ENCODE data around the gene ZNF121. TPM values are rescaled to one million over a fixed set of nuclear protein-coding genes. Genes with fewer than 3 reads are reported as not detected.
A peak's percentile ranks its signal among the peaks of the same experiment; 100 is the strongest.
"Not testable (repeated sequence)": the region's sequence is repeated elsewhere in the genome, so short reads cannot be mapped to it uniquely, and the experiment has no call there.

The ZNF121 gene
- total RNA-seq: 10 to 100 TPM; 62.7 to 68.8 TPM

DNA sequence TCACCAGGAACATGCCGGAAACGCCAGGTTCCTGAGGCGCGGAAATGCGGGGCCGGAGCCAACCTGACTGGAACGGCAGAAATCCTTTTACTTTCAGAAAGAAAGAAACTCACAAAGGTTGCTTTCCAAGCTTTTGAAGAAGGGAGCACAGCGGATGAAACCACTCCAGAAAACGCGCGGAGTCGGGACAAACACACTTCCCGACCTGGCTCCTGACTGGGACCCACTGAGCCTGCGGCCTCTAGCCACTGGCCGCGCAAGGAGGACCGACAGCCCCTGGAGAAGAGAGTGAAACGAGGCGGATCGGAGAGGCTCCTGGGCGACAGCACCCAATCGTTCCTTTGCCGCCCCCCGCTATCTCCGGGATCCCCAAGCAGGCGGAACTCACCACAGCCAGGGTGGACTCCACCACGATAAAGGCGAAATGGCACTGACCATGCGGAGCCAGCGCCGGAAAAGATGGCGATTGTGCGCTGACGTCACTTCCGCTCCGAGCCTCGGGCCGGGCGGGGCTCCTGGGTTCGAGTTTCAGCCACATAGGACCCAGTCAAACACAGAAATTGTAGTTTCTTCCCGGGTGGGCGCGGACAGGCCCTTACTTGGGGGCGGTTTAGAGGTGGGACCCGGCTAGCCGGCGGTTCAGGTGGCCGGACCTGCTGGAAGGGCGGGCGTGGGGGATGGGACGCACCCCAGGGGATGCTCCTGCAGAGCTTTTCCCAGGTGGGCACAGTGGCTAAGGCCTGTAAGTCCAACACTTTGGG, at the start of gene ZNF121:
ZNF121 (minus strand) TSS at position 432 of the 761 bp plus-strand sequence. CDS start 16,407 bp downstream, outside the sequence.
- peak; percentile 83 for ATAC-seq (replicated peaks)
- H3K9me3 Mint-ChIP-seq: no peaks in the 10 kb centered on the region

DNA sequence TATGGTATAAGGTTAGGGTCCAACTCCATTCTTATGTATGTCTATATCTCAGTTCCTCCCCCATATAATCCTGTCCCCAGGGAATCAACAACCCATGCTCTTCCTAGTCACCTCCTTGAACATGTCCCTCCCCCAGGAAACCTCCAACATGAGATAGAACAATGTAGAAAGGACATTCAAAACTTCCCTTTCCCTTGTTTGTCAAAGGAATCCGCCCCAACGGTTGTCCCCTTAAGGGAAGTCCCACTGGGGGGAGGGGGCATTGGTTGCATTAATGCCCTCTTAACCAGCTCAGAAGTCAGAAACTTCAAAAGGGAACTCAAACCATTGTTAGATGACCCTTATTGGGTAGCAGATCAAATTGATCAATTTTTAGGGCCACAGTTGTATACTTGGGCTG, 43.6 kb upstream of the ZNF121 start:
- no peaks in the 10 kb centered on the region for H3K9me3 Mint-ChIP-seq
- peaks cover 6% of the 10 kb centered on the region for H3K4me1 Mint-ChIP-seq
- no peak overlapping the region for H3K4me3 Mint-ChIP-seq
- no peak for ATAC-seq (replicated peaks)
- H3K27ac Mint-ChIP-seq: peak overlapping the region; percentile 19
- no peaks in the 10 kb centered on the region for H3K27me3 Mint-ChIP-seq
- H3K36me3 Mint-ChIP-seq (ENCODE audit: low read depth): peaks cover 8% of the 10 kb centered on the region

More for the DNA sequence above, at the start of gene ZNF121:
- Mint-ChIP-seq H3K27me3 (peaks cover 2% of the 10 kb centered on the region), H3K4me3 (peak within 1 kb of the TSS; percentile 92), H3K36me3 (ENCODE audit: low read depth) (peaks cover 49% of the 10 kb centered on the region), H3K27ac (peak within 1 kb of the TSS; percentile 96), H3K4me1 (peaks cover 22% of the 10 kb centered on the region)

DNA sequence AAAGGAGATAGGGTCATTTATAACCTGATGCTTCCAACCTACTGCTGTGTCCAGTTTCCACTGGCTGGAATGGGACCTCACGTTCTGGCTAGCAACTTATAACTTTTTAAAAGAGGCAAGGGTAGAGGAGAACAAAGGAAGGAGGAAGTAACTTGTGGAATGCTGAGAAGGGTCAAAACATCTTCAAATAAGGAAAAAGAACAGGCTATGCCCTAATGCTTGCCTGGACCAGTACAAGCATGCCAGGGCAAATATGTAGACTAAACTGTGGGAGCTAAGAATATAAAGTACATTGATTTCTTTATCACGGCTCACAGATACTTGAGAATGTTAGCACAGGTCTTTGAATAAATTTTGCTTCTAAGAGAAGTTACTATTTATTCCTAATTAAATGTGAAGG, 38.2 kb upstream of the ZNF121 start:
- no peak for ATAC-seq (replicated peaks)
- no peaks in the 10 kb centered on the region for H3K9me3 Mint-ChIP-seq
- peaks cover 14% of the 10 kb centered on the region for H3K4me1 Mint-ChIP-seq
- H3K27me3 Mint-ChIP-seq: no peaks in the 10 kb centered on the region
- H3K4me3 Mint-ChIP-seq: peak overlapping the region; percentile 100
- H3K36me3 Mint-ChIP-seq (ENCODE audit: low read depth): peaks cover 38% of the 10 kb centered on the region
- peak overlapping the region; percentile 100 for H3K27ac Mint-ChIP-seq

DNA sequence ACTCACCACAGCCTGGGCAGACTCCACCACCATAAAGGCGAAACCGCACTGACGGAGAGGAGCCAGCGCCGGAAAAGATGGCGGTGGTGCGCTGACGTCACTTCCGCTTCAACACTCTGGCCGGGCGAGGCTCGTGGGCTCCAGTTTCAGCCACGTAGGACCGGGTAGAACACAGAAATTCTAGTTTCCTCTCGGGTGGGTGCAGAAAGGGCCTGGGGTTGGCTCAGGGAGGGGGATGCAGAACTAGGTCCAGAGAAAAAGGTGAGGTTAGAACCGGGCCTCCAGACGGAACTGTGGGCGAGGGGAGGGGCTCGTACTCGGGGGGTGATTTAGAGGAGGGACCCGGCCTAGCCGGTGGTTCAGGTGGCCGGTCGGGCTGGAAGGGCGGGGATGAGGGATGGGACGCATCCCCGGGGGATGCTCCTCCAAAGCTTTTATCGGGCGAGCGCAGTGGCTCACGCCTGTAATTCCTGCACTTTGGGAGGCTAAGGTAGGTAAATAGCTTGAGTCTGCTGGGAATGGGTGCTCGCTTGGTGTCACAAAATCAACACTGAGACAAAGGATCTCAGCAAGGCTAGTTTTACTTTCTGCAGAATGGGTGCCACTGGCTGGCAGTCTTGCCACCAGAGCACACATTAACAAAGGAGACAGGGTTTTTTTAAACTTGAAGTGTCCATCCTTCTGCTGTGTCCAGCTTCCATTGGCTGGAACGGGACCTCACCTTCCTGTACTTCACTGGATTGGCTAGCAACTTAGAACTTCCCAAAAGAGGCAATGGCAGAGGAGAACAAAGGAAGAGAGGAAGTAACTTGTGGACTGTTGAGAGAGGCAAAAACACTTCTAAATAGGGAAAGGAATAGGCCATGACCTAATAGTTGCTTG, 37.1 kb upstream of the ZNF121 start, which contains the start of gene ZNF561:
ZNF561 (minus strand) TSS at position 77 of the 882 bp plus-strand sequence. CDS start 1,776 bp downstream, outside the sequence.
- ATAC-seq (replicated peaks): peak; percentile 93
- H3K27me3 Mint-ChIP-seq: no peaks in the 10 kb centered on the region
- no peaks in the 10 kb centered on the region for H3K9me3 Mint-ChIP-seq
- H3K27ac Mint-ChIP-seq: peak within 1 kb of the TSS; percentile 100
- H3K4me3 Mint-ChIP-seq: peak within 1 kb of the TSS; percentile 100
- peaks cover 49% of the 10 kb centered on the region for H3K36me3 Mint-ChIP-seq (ENCODE audit: low read depth)
- H3K4me1 Mint-ChIP-seq: peaks cover 14% of the 10 kb centered on the region

DNA sequence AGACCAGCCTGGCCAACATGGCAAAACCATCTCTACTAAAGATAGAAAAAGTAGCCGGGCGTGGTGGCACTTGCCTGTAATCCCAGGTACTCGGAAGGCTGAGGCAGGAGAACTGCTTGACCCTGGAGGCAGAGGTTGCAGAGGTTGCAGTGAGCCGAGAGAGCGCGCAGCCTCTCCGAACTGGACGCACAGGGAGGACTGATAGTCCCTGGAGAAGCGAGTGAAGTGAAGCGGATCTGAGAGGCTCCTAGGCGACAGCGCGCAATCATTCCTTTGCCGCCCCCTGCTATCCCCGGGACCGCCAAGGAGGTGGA, 36.5 kb upstream of the ZNF121 start:
- Mint-ChIP-seq H3K27me3 (no peaks in the 10 kb centered on the region), H3K27ac (peak overlapping the region; percentile 100), H3K9me3 (no peaks in the 10 kb centered on the region), H3K4me1 (peaks cover 11% of the 10 kb centered on the region), H3K36me3 (ENCODE audit: low read depth) (peaks cover 55% of the 10 kb centered on the region), H3K4me3 (peak overlapping the region; percentile 100)
- no peak for ATAC-seq (replicated peaks)

DNA sequence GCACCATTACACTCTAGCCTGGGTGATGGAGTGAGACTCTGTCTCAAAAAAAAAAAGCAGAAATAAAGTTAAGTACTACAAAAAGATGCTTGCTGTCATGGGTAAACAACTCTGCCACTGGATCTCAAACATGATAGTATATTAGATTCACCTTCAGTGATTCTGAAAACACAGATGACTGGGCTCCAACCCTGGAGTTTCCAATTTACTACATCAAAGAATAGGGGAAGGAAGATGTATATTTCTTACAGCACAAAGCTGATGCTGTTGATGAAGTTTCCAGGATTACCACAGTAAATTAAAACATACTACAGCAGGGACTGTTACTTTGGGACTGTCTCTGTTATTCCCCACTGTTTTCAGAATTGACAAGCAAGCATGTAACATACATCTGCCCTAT, 31.5 kb upstream of the ZNF121 start:
- H3K36me3 Mint-ChIP-seq (ENCODE audit: low read depth): peaks cover 97% of the 10 kb centered on the region
- no peaks in the 10 kb centered on the region for H3K4me1 Mint-ChIP-seq
- no peak overlapping the region for H3K4me3 Mint-ChIP-seq
- peak; percentile 77 for ATAC-seq (replicated peaks)
- H3K9me3 Mint-ChIP-seq: peaks cover 2% of the 10 kb centered on the region
- no peaks in the 10 kb centered on the region for H3K27me3 Mint-ChIP-seq
- H3K27ac Mint-ChIP-seq: peak overlapping the region; percentile 41

DNA sequence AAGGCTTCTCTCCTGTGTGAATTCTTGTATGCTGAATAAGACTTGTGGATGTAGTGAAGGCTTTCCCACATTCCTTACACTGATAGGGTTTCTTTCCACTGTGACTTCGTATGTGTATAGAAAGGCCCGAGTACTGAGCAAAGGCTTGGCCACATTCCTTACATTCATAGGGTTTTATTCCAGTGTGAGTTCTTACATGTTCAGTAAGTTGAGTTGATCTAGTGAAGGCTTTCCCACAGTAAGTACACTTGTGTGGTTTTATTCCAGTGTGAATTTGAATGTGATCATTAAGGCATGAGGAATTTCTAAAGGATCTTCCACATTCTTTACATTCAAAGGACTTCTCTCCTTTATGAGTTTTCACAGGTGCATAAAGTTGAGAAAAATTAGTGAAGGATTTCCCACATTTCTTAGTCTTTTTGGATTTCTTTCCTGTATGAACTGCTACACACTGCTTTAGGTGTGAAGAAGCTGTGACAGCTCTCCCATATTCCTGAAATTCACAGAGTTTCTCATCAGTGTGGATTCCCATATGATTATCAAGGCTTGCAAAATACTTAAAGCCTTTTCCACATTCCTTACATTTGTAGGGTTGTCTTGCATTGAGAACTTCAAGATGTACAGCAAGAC, 26.3 kb upstream of the ZNF121 start:
- Mint-ChIP-seq H3K4me1 (no peaks in the 10 kb centered on the region), H3K27me3 (no peaks in the 10 kb centered on the region), H3K9me3 (peaks cover 10% of the 10 kb centered on the region), H3K27ac (no peak overlapping the region), H3K36me3 (ENCODE audit: low read depth) (peaks cover 74% of the 10 kb centered on the region), H3K4me3 (no peak overlapping the region)
- no peak for ATAC-seq (replicated peaks)

DNA sequence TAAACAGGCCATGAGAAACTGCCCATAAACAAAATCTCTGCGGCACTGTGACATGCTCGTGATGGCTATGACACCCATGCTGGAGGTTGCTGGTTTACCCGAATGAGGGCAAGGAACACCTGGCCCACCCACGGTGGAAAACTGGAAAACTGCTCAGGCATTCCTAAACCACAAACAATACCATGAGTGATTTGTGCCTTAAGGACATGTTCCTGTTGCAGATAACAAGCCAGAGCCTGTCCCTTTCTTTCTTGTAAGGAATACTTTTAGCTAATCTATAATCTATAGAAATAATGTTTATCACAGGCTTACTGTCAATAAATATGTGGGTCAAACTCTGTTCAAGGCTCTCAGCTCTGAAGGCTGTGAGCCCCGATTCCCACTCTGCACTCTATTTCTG, 24.6 kb upstream of the ZNF121 start:
- H3K4me3 Mint-ChIP-seq: no peak overlapping the region
- no peaks in the 10 kb centered on the region for H3K27me3 Mint-ChIP-seq
- H3K27ac Mint-ChIP-seq: no peak overlapping the region
- H3K36me3 Mint-ChIP-seq (ENCODE audit: low read depth): peaks cover 58% of the 10 kb centered on the region
- peaks cover 10% of the 10 kb centered on the region for H3K9me3 Mint-ChIP-seq
- no peaks in the 10 kb centered on the region for H3K4me1 Mint-ChIP-seq
- no peak for ATAC-seq (replicated peaks)

DNA sequence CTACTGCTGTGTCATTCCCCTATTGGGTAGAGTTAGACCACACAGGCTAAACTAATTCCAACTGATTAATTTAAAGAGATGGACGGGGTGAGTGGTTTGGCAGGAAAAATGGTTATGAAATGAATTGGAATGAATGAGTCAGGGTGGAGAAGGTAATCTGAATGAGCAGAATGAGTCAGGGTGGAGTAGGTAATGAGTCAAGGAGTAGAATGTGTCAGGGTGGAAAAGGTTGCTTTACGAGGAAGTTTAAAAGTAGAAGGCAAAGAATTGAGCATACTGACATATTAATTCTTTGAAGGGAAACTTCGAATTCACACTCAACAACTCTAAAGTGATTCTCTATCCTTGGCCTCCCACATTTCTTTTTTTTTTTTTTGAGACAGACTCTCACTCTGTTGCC, 12.7 kb upstream of the ZNF121 start:
- Mint-ChIP-seq H3K27me3 (peaks cover 5% of the 10 kb centered on the region), H3K4me3 (peak overlapping the region; percentile 1), H3K4me1 (no peaks in the 10 kb centered on the region), H3K36me3 (ENCODE audit: low read depth) (peaks cover 6% of the 10 kb centered on the region), H3K9me3 (peaks cover 4% of the 10 kb centered on the region), H3K27ac (peak overlapping the region; percentile 67)
- peak; percentile 98 for ATAC-seq (replicated peaks)

DNA sequence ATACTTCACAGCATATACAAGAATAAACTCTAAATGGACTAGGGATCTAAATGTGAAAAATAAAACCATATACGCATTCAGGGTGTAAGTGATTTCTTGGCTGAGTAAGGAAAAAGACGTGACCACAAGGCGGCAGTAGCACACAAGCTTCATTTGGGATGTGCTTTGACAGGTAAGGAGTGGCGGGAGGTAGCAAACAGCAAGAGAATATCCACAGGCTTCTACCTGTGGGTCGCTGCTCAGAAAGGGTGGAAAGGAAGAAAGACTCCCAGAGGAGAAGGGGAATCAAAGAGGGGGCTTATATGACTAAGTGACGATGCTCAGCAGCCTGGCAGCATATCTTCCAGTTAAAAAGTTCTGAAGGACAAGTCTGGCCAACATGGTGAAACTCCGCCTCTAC, 2.5 kb upstream of the ZNF121 start:
- Mint-ChIP-seq H3K9me3 (no peaks in the 10 kb centered on the region), H3K4me3 (no peak overlapping the region), H3K4me1 (peaks cover 11% of the 10 kb centered on the region), H3K27me3 (peaks cover 2% of the 10 kb centered on the region), H3K27ac (no peak overlapping the region), H3K36me3 (ENCODE audit: low read depth) (peaks cover 24% of the 10 kb centered on the region)
- ATAC-seq (replicated peaks): peak; percentile 66

DNA sequence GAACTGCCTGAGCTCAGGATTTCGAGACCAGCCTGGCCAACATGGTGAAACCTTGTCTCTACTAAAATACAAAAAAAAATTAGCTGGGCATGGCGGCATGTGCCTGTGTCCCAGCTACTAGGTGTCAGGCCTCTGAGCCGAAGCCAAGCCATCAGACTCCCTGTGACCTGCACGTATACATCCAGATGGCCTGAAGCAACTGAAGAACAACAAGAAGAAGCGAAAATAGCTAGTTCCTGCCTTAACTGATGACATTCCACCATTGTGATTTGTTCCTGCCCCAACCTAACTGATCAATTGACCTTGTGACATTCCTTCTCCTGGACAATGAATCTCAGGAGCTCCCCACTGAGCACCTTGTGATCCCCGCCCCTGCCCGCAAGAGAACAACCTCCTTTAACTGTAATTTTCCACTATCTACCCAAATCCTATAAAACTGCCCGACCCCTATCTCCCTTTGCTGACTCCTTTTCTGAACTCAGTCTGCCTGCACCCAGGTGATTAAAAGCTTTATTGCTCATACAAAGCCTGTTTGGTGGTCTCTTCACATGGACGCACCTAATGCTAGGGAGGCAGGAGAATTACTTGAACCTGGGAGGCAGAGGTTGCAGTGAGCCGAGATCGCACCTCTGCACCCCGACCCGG, 2.1 kb downstream of the ZNF121 start:
- not testable (repeated sequence) for ATAC-seq (replicated peaks); H3K9me3 Mint-ChIP-seq; H3K27me3 Mint-ChIP-seq
- H3K36me3 Mint-ChIP-seq (ENCODE audit: low read depth): peaks cover 69% of the 10 kb centered on the region
- H3K27ac Mint-ChIP-seq: peak overlapping the region; percentile 39
- H3K4me3 Mint-ChIP-seq: peak overlapping the region; percentile 92
- peaks cover 28% of the 10 kb centered on the region for H3K4me1 Mint-ChIP-seq

DNA sequence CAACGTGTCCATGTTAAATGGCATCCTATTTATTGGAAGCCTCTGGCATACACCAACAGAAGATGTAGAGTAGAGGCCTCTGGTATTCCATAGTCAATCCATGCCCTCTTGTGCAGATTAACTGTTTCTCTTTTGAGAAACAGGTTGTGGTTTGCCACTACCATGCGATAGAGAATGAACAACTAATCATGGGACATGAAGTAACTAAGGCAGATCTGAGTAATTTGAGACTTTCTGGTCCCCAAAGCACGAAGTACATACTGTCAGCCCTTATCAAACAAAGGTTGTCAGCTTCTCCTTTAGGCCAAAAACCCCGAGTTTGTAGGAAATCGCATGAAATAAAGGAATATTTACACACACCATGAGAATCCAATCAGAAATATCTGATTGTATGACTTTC, 3.6 kb downstream of the ZNF121 start:
- peak overlapping the region; percentile 86 for H3K27ac Mint-ChIP-seq
- peaks cover 30% of the 10 kb centered on the region for H3K4me1 Mint-ChIP-seq
- peaks cover 84% of the 10 kb centered on the region for H3K36me3 Mint-ChIP-seq (ENCODE audit: low read depth)
- ATAC-seq (replicated peaks): peak; percentile 75
- no peaks in the 10 kb centered on the region for H3K27me3 Mint-ChIP-seq
- peak overlapping the region; percentile 92 for H3K4me3 Mint-ChIP-seq
- no peaks in the 10 kb centered on the region for H3K9me3 Mint-ChIP-seq

DNA sequence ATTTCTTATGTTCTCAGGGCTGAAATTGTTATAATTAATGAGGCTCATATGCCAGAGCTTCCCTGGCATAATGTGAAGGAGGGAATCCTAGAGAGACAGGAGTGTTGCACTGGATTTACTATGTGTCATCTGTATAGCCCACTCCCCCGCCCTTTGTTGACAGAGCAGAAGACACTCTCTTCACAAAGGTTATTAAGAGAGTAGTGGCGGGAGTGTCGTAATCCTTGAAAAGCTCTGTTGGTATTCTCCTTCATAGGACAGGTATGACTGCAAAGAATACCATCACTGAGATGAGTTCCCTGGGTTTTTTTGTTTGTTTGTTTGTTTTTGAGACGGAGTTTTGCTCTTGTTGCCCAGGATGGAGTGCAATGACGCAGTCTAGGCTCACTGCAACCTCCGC, 14.0 kb downstream of the ZNF121 start:
- Mint-ChIP-seq H3K9me3 (peaks cover 28% of the 10 kb centered on the region), H3K4me1 (no peaks in the 10 kb centered on the region), H3K4me3 (no peak overlapping the region), H3K27ac (no peak overlapping the region), H3K36me3 (ENCODE audit: low read depth) (peaks cover 100% of the 10 kb centered on the region), H3K27me3 (no peaks in the 10 kb centered on the region)
- no peak for ATAC-seq (replicated peaks)

DNA sequence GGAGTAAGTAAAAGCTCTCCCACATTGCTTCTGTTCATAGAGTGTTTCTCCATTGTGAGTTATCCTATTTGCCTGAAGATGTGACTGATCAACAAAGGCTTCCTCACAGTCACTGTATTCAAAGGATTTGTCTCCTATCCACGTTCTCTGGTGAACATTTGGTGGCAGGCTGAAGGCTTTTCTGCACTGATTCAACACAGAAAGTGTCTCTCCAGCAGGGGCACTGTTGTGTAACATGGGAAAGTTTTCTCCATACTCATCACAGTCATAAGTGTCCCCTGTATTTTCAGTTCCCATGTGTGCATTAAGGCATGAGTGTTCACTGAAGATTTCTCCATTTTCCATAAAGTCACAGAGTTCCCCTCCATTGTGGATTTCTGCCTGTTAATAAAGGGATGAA, 17.6 kb downstream of the ZNF121 start:
- no peak overlapping the region for H3K4me3 Mint-ChIP-seq
- no peak for ATAC-seq (replicated peaks)
- H3K4me1 Mint-ChIP-seq: no peaks in the 10 kb centered on the region
- H3K36me3 Mint-ChIP-seq (ENCODE audit: low read depth): peaks cover 100% of the 10 kb centered on the region
- no peak overlapping the region for H3K27ac Mint-ChIP-seq
- peaks cover 31% of the 10 kb centered on the region for H3K9me3 Mint-ChIP-seq
- H3K27me3 Mint-ChIP-seq: no peaks in the 10 kb centered on the region
